HepG2 (cell line): Measurements from ENCODE around the gene HCK. TPM values are rescaled to one million over a fixed set of nuclear protein-coding genes. Genes with fewer than 3 reads are reported as not detected.

Experiments used
- FOXJ3 ChIP-seq: sonication (generic); formaldehyde crosslinking; IDR thresholded peaks from 2 replicates; pipeline ENCODE4 v1.4.0; 2020; ENCODE audit warnings: missing genetic modification reagents, mild to moderate bottlenecking, borderline replicate concordance
- FOXM1 ChIP-seq: sonication (generic); formaldehyde crosslinking; IDR thresholded peaks from 2 replicates; pipeline ENCODE4 v1.5.0; 2020; ENCODE audit warnings: missing genetic modification reagents
- GPN1 ChIP-seq: sonication (generic); formaldehyde crosslinking; IDR thresholded peaks from 2 replicates; pipeline ENCODE4 v1.5.1; 2020; ENCODE audit warnings: missing genetic modification reagents, borderline replicate concordance
- HNF4G ChIP-seq, 2 experiments: sonication (generic) in 1 of 2; formaldehyde crosslinking in 1 of 2; IDR thresholded peaks; 2 replicates each; pipeline versions ENCODE4 v1.4.0 to v1.6.1; 2011 to 2020; ENCODE audit warnings: borderline replicate concordance in 2 of 2, low read depth in 2 of 2, mild to moderate bottlenecking in 2 of 2, low read length in 1 of 2, missing genetic modification reagents in 1 of 2, moderate library complexity in 1 of 2
- IKZF4 ChIP-seq: sonication (generic); formaldehyde crosslinking; IDR thresholded peaks from 2 replicates; pipeline ENCODE4 v1.5.1; 2020; ENCODE audit warnings: borderline replicate concordance, mild to moderate bottlenecking, low read depth, missing genetic modification reagents; ENCODE audit errors: not compliant biosample characterization
- KDM1A ChIP-seq: IDR thresholded peaks from 2 replicates; pipeline ENCODE4 v1.6.1; 2016; ENCODE audit warnings: missing compliant biosample characterization
- MZF1 ChIP-seq: sonication (generic); formaldehyde crosslinking; IDR thresholded peaks from 2 replicates; pipeline ENCODE4 v1.8.1; 2023; ENCODE audit warnings: mild to moderate bottlenecking, missing genetic modification reagents, borderline replicate concordance
- POLR2A ChIP-seq, 2 experiments: IDR thresholded peaks; 2 replicates each; pipeline ENCODE4 v1.6.1; 2011; ENCODE audit warnings: low read depth in 2 of 2, low read length in 2 of 2, mild to moderate bottlenecking in 1 of 2, moderate library complexity in 1 of 2; ENCODE audit not compliant: insufficient read depth in 1 of 2
- SP1 ChIP-seq, 2 experiments: fragments of 450-650 bp in 1 of 2; sonication (generic) in 1 of 2; formaldehyde crosslinking in 1 of 2; IDR thresholded peaks; 2 replicates each; pipeline versions ENCODE4 v1.4.0 to v1.6.1; 2016 to 2020; ENCODE audit warnings: missing genetic modification reagents in 1 of 2
- TP53 ChIP-seq: sonication (generic); formaldehyde crosslinking; conservative IDR thresholded peaks from 2 replicates; pipeline ENCODE4 v1.4.0; 2020; ENCODE audit warnings: missing genetic modification reagents
- WIZ ChIP-seq: sonication (generic); formaldehyde crosslinking; IDR thresholded peaks from 2 replicates; pipeline ENCODE4 v1.5.1; 2020; ENCODE audit warnings: mild to moderate bottlenecking, missing genetic modification reagents
- ZFP36L2 ChIP-seq: sonication (generic); formaldehyde crosslinking; IDR thresholded peaks from 2 replicates; pipeline ENCODE4 v1.4.0; 2020; ENCODE audit warnings: missing genetic modification reagents
- ZNF20 ChIP-seq: sonication (generic); formaldehyde crosslinking; IDR thresholded peaks from 2 replicates; pipeline ENCODE4 v1.4.0; 2020; ENCODE audit warnings: mild to moderate bottlenecking, moderate library complexity, missing genetic modification reagents
- ZNF256 ChIP-seq: sonication (generic); formaldehyde crosslinking; conservative IDR thresholded peaks from 2 replicates; pipeline ENCODE4 v1.4.0; 2020; ENCODE audit warnings: missing genetic modification reagents
- ZNF282 ChIP-seq: fragments of 450-650 bp; IDR thresholded peaks from 2 replicates; pipeline ENCODE4 v1.6.1; 2018; ENCODE audit not compliant: partially characterized antibody
- ZNF350 ChIP-seq: sonication (generic); formaldehyde crosslinking; IDR thresholded peaks from 2 replicates; pipeline ENCODE4 v1.4.0; 2020; ENCODE audit warnings: mild to moderate bottlenecking, low read depth, missing genetic modification reagents, borderline replicate concordance
- ZNF761 ChIP-seq: sonication (generic); formaldehyde crosslinking; conservative IDR thresholded peaks from 2 replicates; pipeline ENCODE4 v1.4.0; 2020; ENCODE audit warnings: mild to moderate bottlenecking, missing genetic modification reagents
- polyA plus RNA-seq, 8 experiments: library from polyadenylated mRNA; depleted of rRNA in 3 of 8; stranded (reverse) in 7 of 8; unstranded in 1 of 8; fragments of >200 nt; fragmentation: Illumina TruSeq in 4 of 8; extraction: Trizol in 4 of 8; gene quantifications; 2 replicates each; pipeline versions ENCODE4 v1.2.1 to v1.2.3, GENCODE V29; 2011 to 2016; ENCODE audit warnings: low read depth in 4 of 8, missing spikeins in 1 of 8, mixed read lengths in 1 of 8; ENCODE audit not compliant: insufficient read depth in 1 of 8
- total RNA-seq, 5 experiments: library from RNA; depleted of rRNA; stranded (reverse); fragments of >200 nt; fragmentation: Illumina TruSeq; extraction: Trizol; gene quantifications; 2 replicates each; pipeline ENCODE4 v1.2.3, GENCODE V29; 2016; ENCODE audit warnings: low read depth in 1 of 5
- TF ChIP-seq, protein P1 (sequence below): sonication (generic); formaldehyde crosslinking; IDR thresholded peaks from 2 replicates; pipeline ENCODE4 v1.5.0; 2020; ENCODE audit warnings: mild to moderate bottlenecking, missing genetic modification reagents
- TF ChIP-seq, protein P2 (sequence below): sonication (generic); formaldehyde crosslinking; IDR thresholded peaks from 2 replicates; pipeline ENCODE4 v1.8.0; 2022; ENCODE audit warnings: mild to moderate bottlenecking, missing genetic modification reagents, borderline replicate concordance
- TF ChIP-seq, protein P3 (sequence below): sonication (generic); formaldehyde crosslinking; IDR thresholded peaks from 2 replicates; pipeline ENCODE4 v1.4.0; 2020; ENCODE audit warnings: mild to moderate bottlenecking, missing genetic modification reagents
- TF ChIP-seq, protein P4 (sequence below): sonication (generic); formaldehyde crosslinking; IDR thresholded peaks from 2 replicates; pipeline ENCODE4 v1.4.0; 2020; ENCODE audit warnings: missing genetic modification reagents

The HCK gene
- total and polyA plus RNA-seq, 2 of the 13 experiments (the other 11 are each of a cell fraction or from before 2014, with no cell fraction given), result 0.04 TPM; not detected in 1

DNA sequence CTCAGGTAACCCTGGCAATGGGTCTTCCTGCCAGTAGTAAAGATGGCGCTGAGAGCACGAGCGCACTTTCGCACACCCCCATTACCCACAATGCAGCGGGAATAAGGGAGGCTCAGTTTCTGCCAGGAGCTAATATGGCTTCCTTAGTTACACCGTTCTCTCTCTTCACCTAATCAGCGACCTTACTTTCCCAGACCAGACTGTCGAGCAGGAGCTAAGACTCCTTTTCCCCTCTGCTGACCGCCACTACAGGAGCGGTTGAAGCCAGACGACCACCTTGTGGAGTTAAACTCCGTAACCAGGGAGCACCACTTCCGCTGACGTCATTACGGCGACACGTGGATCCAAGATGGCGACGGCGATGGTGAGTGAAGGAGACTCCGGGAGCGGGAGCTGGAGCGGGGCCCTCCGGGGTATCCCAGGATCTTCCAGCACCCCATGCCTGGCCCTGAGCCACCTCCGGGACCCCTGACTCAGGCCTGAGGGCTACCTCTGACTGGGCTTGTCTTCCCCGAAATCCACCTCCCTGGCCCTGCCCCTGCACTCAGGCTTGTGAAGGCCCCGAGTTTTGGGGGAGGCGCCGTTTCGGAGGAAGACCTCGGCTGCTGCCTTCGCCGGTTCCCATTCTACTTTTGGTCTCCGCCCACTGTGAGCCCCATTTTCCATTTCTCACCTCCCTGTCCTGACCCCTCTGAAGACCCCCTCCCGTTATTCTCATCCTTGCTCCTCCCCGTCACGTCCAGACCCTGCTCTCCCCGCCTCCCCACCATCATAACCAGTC, 57.5 kb downstream of the HCK start, which contains the start of gene TM9SF4 (continued):
- TF ChIP-seq, protein P1, sequence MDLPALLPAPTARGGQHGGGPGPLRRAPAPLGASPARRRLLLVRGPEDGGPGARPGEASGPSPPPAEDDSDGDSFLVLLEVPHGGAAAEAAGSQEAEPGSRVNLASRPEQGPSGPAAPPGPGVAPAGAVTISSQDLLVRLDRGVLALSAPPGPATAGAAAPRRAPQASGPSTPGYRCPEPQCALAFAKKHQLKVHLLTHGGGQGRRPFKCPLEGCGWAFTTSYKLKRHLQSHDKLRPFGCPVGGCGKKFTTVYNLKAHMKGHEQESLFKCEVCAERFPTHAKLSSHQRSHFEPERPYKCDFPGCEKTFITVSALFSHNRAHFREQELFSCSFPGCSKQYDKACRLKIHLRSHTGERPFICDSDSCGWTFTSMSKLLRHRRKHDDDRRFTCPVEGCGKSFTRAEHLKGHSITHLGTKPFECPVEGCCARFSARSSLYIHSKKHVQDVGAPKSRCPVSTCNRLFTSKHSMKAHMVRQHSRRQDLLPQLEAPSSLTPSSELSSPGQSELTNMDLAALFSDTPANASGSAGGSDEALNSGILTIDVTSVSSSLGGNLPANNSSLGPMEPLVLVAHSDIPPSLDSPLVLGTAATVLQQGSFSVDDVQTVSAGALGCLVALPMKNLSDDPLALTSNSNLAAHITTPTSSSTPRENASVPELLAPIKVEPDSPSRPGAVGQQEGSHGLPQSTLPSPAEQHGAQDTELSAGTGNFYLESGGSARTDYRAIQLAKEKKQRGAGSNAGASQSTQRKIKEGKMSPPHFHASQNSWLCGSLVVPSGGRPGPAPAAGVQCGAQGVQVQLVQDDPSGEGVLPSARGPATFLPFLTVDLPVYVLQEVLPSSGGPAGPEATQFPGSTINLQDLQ (CRISPR knock-in tag), result peak; percentile 99
- TF ChIP-seq ZFP36L2 (no peak), ZNF20 (CRISPR knock-in tag) (0 out of 2 replicates have a peak, but pooled peaks have one; percentile 82), ZNF282 (no peak), POLR2A (IDR thresholded peaks at IDR 0.05; ENCODE audit: insufficient read depth in 1 of 2, low read depth in 2 of 2, low read length in 2 of 2) (peak; percentile 92 to 96), IKZF4 (CRISPR knock-in tag) (peak; percentile 55), ZNF350 (CRISPR knock-in tag) (peak; percentile 99), WIZ (CRISPR knock-in tag) (peak; percentile 98), ZNF256 (CRISPR knock-in tag) (peak; percentile 97), GPN1 (CRISPR knock-in tag) (no peak), MZF1 (CRISPR knock-in tag) (peak; percentile 43; the same call in 1 of the 2 replicates), FOXJ3 (CRISPR knock-in tag) (peak; percentile 83), HNF4G (IDR thresholded peaks at IDR 0.05; ENCODE audit: borderline replicate concordance, low read depth, low read length) (no peak), HNF4G (CRISPR knock-in tag; IDR thresholded peaks at IDR 0.05; ENCODE audit: borderline replicate concordance, low read depth) (peak; percentile 52; the same call in 1 of the 2 replicates), ZNF761 (CRISPR knock-in tag) (no peak; the same call in 1 of the 2 replicates), KDM1A (CRISPR knock-in tag) (peak; percentile 9; the same call in 1 of the 2 replicates), SP1 (IDR thresholded peaks at IDR 0.05) (no peak), SP1 (CRISPR knock-in tag; IDR thresholded peaks at IDR 0.05) (peak; percentile 85), TP53 (peak; percentile 95), FOXM1 (0 out of 2 replicates have a peak, but pooled peaks have one; percentile 76)
- TF ChIP-seq, protein P2, sequence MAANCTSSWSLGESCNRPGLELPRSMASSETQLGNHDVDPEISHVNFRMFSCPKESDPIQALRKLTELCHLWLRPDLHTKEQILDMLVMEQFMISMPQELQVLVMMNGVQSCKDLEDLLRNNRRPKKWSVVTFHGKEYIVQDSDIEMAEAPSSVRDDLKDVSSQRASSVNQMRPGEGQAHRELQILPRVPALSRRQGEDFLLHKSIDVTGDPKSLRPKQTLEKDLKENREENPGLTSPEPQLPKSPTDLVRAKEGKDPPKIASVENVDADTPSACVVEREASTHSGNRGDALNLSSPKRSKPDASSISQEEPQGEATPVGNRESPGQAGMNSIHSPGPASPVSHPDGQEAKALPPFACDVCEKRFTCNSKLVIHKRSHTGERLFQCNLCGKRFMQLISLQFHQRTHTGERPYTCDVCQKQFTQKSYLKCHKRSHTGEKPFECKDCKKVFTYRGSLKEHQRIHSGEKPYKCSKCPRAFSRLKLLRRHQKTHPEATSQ (CRISPR knock-in tag), result no peak; the same call in 1 of the 2 replicates
- TF ChIP-seq, protein P3, sequence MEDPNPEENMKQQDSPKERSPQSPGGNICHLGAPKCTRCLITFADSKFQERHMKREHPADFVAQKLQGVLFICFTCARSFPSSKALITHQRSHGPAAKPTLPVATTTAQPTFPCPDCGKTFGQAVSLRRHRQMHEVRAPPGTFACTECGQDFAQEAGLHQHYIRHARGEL (CRISPR knock-in tag), result no peak
- TF ChIP-seq, protein P4, sequence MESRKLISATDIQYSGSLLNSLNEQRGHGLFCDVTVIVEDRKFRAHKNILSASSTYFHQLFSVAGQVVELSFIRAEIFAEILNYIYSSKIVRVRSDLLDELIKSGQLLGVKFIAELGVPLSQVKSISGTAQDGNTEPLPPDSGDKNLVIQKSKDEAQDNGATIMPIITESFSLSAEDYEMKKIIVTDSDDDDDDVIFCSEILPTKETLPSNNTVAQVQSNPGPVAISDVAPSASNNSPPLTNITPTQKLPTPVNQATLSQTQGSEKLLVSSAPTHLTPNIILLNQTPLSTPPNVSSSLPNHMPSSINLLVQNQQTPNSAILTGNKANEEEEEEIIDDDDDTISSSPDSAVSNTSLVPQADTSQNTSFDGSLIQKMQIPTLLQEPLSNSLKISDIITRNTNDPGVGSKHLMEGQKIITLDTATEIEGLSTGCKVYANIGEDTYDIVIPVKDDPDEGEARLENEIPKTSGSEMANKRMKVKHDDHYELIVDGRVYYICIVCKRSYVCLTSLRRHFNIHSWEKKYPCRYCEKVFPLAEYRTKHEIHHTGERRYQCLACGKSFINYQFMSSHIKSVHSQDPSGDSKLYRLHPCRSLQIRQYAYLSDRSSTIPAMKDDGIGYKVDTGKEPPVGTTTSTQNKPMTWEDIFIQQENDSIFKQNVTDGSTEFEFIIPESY (CRISPR knock-in tag), result peak; percentile 56; the same call in 1 of the 2 replicates
